Measurements from ENCODE around the gene EPS8L2.

EPS8L2 gene

DNA sequence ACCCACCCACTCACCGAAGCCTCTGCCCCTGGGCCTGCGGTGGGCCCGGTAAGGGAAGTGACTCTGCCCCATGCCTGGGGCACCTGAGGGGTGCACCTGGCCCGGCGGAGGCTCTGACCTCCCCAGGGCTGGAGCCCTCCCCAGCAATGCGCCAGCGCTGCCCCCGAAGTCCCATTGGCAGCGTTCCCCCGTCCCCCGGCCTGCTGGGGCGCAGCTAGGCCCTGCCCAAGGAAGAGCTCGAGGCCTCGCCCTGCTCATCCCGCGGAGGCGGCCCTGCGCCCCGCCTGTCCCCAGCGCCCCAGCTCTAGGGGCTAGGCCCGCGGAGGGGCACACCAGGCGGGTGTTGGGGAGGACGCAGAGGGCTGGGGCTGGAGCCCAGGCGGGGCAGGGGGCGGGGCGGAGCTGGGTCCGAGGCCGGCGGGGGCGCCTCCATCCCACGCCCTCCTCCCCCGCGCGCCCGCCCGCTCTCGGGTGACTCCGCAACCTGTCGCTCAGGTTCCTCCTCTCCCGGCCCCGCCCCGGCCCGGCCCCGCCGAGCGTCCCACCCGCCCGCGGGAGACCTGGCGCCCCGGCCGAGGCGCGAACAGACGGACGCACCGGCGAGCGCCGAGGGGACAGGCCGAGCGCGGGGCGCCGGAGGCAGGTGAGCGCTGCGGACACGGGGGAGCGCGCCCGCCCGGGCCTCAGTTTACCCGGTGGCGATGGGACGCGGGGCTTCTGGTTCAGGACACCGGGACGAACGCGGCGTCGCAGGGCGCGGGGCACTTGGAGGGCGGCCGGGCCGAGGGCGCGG is at the start of gene EPS8L2:
Gene EPS8L2, plus strand, starts transcription at position 586 of the 793 bp plus-strand sequence. CDS start 3,177 bp downstream, outside the sequence.
- no peak for DNase-seq (ENCODE audit: low read depth)

GRCh38 chr11:656426-656825 is 49.6 kb upstream of the EPS8L2 start:
- DNase-seq (ENCODE audit: low read depth), result no peak

DNA sequence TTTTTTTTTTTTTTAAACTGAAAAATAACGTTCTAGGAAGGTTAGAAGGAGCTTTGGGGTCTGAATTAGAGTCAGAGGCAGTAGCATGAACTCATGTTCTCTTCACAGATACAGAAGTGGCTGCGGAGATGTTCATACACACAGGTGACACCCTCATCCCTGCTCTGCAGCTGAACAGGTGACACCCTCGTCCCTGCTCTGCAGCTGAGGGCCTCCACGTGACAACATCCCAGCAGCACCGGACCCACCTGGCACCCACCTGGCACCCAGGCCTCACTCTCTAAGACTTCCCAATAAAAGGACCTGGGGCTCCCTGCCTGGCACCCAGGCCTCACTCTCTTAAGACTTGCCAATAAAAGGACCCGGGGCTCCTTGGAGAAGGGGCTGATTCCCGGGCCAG is 49.2 kb upstream of the EPS8L2 start:
- DNase-seq (ENCODE audit: low read depth), result no peak

GRCh38 chr11:657691-658126 is 48.3 kb upstream of the EPS8L2 start:
- DNase-seq (ENCODE audit: low read depth), result no peak

DNA sequence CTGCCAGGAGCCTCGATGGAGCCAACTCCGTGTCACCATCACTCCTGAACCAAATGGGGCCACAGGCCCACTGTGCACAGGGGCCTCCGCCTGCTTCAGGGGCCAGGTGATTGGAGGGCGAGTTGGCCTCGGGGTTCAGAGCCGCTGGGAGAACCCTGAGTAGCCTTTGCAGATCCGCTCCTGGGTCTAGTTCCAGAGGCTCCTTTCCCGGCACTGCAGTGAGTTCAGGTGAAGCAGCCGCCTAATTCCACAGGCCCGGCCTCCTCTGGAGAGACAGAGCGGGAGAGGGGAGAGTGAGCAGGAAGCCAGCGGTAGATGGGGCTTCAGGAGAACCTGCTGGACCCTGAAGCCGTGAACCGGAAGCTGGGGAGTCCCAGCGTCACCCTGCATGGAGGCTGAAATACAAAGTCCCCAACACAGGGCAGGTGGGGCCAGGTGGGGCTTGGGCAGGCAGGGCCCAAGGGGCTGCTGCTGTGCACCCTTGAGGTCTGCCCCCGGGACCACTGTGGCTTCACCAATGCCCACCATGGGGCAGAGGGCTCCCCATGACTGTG is 46.4 kb upstream of the EPS8L2 start:
- no peak for DNase-seq (ENCODE audit: low read depth)

DNA sequence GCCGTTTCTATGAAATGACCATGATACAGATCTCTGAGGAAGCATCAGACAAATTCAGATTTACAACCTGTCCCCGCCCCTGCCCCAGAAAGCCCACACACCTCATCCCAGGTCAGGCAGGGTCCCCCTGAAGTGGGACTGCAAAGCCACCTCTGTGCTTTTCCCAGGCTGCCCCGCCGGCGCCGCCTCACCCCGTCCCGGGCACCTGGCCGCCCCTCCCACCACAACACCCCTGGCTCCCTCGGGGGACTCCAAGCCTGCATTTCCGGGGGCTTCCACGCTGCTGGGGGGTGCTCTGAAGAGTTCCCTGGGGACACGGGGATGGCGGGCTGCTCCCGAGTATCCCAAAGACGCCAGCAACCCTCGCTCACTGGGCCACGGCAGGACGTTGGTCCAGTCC is 45.8 kb upstream of the EPS8L2 start:
- no peak for DNase-seq (ENCODE audit: low read depth)

- DNase-seq (ENCODE audit: low read depth), result no peak
These were observed 45.2 kb upstream of the EPS8L2 start for GRCh38 chr11:660681-661444.

DNA sequence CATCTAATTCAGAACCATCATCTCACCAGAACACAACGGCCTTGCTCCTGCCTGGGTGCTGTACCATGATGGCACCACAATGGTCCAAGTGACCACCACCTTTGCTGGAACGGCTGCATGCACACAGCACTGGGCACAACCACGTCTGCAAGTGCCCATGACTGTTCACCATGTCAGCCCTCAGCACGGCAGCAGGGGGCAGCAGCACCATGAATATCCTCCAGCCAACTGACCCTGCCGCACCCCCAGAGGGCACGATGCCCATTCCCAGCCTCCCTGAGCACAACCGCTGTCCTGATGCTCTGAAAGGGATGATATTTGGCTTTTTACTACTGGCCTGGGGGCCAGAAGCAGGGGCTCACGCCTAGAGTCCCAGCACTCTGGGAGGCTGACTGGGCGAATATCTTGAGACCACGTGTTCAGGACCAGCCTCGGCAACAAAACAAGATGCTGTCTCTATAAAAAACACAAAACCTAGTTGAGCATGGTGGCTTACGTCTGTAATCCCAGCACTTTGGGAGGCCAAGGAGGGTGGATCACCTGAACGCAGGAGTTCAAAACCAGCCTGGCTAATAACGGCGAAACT is 43.2 kb upstream of the EPS8L2 start:
- DNase-seq (ENCODE audit: low read depth), result peak; percentile 72

DNA sequence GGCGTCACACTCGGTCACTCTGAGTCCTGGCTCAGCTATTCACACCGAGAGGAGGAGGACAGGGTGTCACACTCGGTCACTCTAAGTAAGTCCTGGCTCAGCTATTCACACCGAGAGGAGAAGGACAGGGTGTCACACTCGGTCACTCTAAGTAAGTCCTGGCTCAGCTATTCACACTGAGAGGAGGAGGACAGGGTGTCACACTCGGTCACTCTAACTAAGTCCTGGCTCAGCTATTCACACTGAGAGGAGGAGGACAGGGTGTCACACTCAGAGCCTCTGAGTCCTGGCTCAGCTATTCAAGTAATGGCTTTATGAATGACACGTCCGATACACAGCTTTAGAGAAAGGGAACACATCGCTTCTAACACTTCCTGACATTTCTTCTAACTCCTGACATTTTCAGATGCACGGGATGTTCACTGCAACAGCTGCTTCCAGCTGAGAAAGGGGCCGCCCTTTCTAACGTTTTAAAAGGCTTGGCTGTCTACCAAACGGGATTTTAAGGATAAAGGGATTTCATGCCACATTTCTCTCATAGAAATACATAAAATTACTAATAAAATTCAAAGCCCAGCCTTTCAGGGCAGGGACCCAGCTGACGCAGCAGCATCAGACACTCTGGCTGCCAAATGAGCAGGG is 40.8 kb upstream of the EPS8L2 start:
- DNase-seq (ENCODE audit: low read depth), result no peak

DNA sequence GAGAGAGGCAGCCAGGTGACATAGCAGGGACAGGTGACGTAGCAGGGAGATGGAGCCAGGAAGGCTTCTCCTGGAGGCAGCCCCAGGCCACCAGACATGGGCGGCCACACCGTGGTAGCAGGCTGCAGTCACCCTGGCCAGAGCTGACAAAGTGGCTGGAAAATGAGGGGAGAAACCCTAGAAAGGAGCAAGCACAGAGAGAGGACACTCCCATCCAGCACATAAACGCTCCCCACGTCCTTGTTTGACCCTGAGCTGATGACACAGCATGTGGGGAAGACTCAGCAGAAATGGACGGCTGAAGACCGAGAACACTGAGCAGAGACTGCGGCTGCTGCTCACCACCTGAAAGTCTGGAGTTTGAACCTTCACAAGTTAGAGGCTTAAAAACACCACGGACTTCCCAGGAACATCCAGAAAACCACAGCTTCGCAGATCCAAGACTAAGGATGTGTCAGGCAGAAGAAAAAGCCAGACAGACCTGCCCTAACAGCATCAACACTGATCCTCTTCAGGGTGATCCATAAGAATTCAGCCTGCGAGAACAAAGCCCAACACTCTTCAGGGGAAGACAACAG is 40.2 kb upstream of the EPS8L2 start:
- DNase-seq (ENCODE audit: low read depth), result no peak

- DNase-seq (ENCODE audit: low read depth), result no peak
These were observed 32.2 kb upstream of the EPS8L2 start for GRCh38 chr11:673866-674265.

GRCh38 chr11:674406-674805 is 31.6 kb upstream of the EPS8L2 start:
- no peak for DNase-seq (ENCODE audit: low read depth)

- no peak for DNase-seq (ENCODE audit: low read depth)
These were observed 27.7 kb upstream of the EPS8L2 start for GRCh38 chr11:678297-678696.

- DNase-seq (ENCODE audit: low read depth), result no peak
These were observed 26.5 kb upstream of the EPS8L2 start for GRCh38 chr11:679271-680207.

DNA sequence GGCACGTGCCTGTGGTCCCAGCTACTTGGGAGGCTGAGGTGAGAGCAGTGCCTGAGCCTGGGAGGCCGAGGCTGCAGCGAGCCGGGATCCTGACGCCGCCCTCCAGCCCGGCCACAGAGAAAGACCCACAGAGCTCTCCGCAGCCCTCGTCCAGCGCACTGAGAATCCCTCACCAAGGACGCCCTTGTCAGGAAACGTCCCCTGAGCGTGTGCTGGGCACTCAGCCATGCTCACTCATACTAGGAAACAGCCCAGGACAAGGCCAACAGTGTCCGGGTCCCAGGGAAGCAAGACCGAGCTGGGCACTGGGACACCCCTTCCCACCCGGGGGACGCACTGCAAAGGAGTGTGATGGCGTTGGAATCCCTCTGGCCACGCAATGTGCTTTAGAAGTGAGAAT is 25.6 kb upstream of the EPS8L2 start:
- no peak for DNase-seq (ENCODE audit: low read depth)

- DNase-seq (ENCODE audit: low read depth), result no peak
These were observed 25.1 kb upstream of the EPS8L2 start for GRCh38 chr11:680970-681369.

- DNase-seq (ENCODE audit: low read depth), result no peak
These were observed 19.4 kb upstream of the EPS8L2 start for GRCh38 chr11:686451-687243.

DNA sequence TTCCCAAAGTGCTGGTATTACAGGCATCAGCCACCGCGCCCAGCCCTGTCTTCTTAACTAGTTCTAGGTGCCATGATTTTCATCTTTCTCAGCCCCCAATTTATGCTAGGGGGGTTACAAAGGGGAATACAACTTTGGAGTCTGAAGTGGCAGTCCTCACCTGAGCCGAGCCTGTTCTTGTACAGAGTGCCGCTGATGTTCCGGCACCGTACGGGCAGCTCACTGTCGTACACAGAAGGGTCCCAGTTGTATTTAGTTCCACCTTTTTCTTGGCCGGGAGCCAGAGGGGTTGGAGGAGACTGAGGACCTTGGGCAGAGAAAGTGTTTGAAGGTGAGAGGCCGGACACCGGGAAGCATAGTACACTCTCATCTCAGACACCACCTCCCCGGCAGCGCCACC is 18.3 kb upstream of the EPS8L2 start:
- no peak for DNase-seq (ENCODE audit: low read depth)

DNA sequence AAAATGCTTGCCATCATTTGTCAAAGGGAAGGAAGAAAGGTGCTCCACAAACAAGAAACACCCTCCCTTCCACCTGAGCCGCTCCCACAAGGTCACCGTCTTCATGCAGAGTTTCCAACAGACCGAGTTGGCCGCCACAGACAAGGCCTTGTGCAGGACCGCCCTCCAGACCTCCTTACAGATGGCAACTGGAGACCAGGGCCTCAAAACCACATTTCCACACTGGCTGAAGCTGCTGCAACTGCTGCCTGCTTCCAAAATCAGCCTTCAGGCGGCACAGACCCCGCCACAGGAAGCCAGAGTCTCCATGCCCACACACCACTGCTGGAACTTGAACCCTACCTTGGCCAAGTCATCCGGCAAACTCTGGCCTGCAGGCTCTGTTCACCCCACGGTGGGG is 17.4 kb upstream of the EPS8L2 start:
- DNase-seq (ENCODE audit: low read depth), result no peak

DNA sequence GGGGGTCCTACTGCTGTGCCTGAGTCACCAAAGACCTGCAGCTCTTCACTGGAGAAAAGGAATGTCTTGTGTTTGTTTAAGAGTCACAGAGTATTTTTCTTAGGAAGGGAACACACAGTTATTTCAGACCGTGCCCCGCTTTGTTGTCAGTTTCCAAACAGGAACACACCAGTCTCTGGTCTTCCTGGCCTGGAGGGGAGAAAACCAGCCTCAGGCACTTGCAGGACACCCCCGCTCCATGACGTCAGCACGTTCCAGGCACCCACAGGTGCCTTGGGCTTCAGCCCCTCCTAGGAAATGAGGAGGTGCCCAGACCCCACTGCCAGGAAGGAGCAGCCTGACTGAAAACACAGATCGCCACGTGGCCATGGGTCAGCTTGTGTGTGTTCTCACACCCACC is 16.4 kb upstream of the EPS8L2 start:
- no peak for DNase-seq (ENCODE audit: low read depth)
